Testis (tissue), 3 donors: Measurements from ENCODE around the gene EXOC4. TPM values are rescaled to one million over a fixed set of nuclear protein-coding genes. Genes with fewer than 3 reads are reported as not detected.

Experiments
- DNase-seq: peaks from one replicate; pipeline ENCODE4 v3.0.0-alpha.2; 2019
- H3K27ac ChIP-seq, 2 donors: fragments of 200-600 bp; sonication (generic); one replicate each; pipeline ENCODE4 v1.5.1; 2019
- H3K27me3 ChIP-seq: fragments of 200-600 bp; sonication (generic); one replicate; pipeline ENCODE4 v1.5.1; 2019
- H3K36me3 ChIP-seq: fragments of 200-600 bp; sonication (generic); one replicate; pipeline ENCODE4 v1.5.1; 2017; ENCODE audit warnings: low read depth; ENCODE audit errors: missing control alignments
- H3K4me1 ChIP-seq: fragments of 200-600 bp; sonication (generic); one replicate; pipeline ENCODE4 v1.5.1; 2019
- H3K4me3 ChIP-seq, 2 donors: fragments of 200-600 bp; sonication (generic); one replicate each; pipeline ENCODE4 v1.5.1; 2017 to 2019
- H3K9me3 ChIP-seq: fragments of 200-600 bp; sonication (generic); one replicate; pipeline ENCODE4 v1.5.1; 2017
- POLR2A ChIP-seq: fragments of 450-650 bp; IDR thresholded peaks from one replicate; pipeline ENCODE4 v1.6.1; 2017; ENCODE audit warnings: antibody characterized with exemption, mild to moderate bottlenecking, moderate library complexity
- WGBS, 2 donors: methylation state at CpG; one replicate each; pipeline ENCODE4 v1.1.5; 2018; 5-methylcytosine and 5-hydroxymethylcytosine counted together
- intact Hi-C: fragments of 100-400 bp; cut with DNase I; formaldehyde crosslinking; loops from one replicate; pipeline ENCODE4 v1.15.1; 2023; ENCODE audit warnings: low total_unique reads
- polyA plus RNA-seq: library from polyadenylated mRNA; stranded (reverse); fragments of 350-450 nt; fragmentation: Illumina TruSeq; extraction: RNeasy Lipid Tissue Mini Kit (QIAGEN cat#74804); gene quantifications from one replicate; pipeline ENCODE4 v1.2.3, GENCODE V29; 2014; ENCODE audit warnings: low read depth, low replicate concordance; ENCODE audit not compliant: insufficient read depth
- total RNA-seq, 2 donors: library from RNA; depleted of rRNA; stranded (reverse); fragments of >200 nt; gene quantifications; one replicate each; pipeline ENCODE4 v1.2.3, GENCODE V29; 2016
- TF ChIP-seq, protein P1 (sequence below), 3 experiments: fragments of 450-650 bp in 2 of 3; fragments of 200-600 bp in 1 of 3; sonication (generic) in 1 of 3; IDR thresholded peaks; one replicate each; pipeline ENCODE4 v1.5.1; 2016 to 2019; ENCODE audit warnings: antibody characterized with exemption in 3 of 3, mild to moderate bottlenecking in 2 of 3, moderate library complexity in 1 of 3

Gene EXOC4
- total and polyA plus RNA-seq, 3 donors from 2014 or later, result 47.4 to 169 (median 142) TPM

DNA sequence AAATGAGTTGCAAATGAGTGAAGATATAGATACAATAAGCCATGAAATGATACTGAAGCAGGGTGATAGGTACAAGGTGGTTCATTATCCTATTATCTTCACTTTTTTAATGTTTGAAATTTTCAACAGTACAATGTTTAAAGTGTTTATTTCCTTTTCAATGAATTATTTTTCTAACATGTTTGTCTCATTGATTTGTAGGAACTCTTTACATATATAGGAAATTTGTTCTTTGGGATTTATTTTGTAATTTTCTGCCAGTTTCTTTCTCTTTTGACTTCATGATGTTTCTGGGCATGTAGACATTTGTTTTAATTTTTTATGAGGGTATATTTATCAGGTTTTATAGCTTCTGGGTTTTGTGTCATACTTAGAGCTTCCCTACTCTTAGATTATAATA lies 108.9 kb downstream of the EXOC4 start:
- no peak for DNase-seq
- intact Hi-C loops, result no loop called here
- H3K4me3 ChIP-seq, result no peak overlapping the region
- H3K27me3 ChIP-seq, result no peaks in the 10 kb centered on the region
- H3K9me3 ChIP-seq, result no peaks in the 10 kb centered on the region
- H3K27ac ChIP-seq, result no peak overlapping the region
- TF ChIP-seq, protein P1, sequence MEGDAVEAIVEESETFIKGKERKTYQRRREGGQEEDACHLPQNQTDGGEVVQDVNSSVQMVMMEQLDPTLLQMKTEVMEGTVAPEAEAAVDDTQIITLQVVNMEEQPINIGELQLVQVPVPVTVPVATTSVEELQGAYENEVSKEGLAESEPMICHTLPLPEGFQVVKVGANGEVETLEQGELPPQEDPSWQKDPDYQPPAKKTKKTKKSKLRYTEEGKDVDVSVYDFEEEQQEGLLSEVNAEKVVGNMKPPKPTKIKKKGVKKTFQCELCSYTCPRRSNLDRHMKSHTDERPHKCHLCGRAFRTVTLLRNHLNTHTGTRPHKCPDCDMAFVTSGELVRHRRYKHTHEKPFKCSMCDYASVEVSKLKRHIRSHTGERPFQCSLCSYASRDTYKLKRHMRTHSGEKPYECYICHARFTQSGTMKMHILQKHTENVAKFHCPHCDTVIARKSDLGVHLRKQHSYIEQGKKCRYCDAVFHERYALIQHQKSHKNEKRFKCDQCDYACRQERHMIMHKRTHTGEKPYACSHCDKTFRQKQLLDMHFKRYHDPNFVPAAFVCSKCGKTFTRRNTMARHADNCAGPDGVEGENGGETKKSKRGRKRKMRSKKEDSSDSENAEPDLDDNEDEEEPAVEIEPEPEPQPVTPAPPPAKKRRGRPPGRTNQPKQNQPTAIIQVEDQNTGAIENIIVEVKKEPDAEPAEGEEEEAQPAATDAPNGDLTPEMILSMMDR (IDR thresholded peaks at IDR 0.05), result no peak
- no peak for TF ChIP-seq POLR2A
- H3K4me1 ChIP-seq, result peaks cover 15% of the 10 kb centered on the region
- no peaks in the 10 kb centered on the region for H3K36me3 ChIP-seq

DNA sequence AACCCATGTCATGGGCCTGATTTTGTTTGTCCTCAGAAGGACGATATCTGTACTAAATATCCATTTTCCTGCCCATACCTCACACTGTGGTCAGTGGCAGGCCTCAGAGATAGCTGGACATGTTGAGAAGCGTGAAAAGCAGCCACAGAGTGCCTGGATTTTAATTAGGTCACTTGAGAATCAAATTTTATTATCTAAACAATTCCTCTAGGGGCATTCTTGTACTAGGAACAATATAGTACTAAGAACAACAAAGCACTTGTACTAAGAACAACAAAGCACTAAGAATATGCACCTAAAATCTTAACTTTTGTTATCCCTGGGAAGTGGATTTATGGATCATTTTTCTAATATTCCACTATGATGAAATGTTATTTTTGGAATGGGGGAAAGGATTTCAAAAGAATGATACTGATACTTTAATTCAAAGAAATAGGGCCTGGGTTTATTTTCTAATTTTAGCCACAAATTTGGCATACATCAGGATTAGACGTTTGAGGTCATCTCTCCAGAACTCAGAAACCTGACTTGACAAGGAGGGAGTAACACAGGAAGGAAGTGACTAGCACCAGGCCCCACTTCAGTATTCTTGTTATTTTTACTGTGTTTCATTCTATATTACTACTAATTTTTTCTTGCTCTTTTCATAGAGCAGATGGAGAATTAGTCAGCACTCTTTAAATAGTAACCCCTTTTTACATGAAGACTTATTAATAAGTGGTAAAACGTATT lies 112.2 kb downstream of the EXOC4 start:
- no peaks in the 10 kb centered on the region for H3K36me3 ChIP-seq
- peak overlapping the region; percentile 13 to 60 for H3K27ac ChIP-seq
- H3K4me3 ChIP-seq, result no peak overlapping the region
- peaks cover 25% of the 10 kb centered on the region for H3K4me1 ChIP-seq
- no peak for DNase-seq
- H3K27me3 ChIP-seq, result no peaks in the 10 kb centered on the region
- no peak for TF ChIP-seq POLR2A
- TF ChIP-seq, protein P1 (IDR thresholded peaks at IDR 0.05), result no peak
- H3K9me3 ChIP-seq, result no peaks in the 10 kb centered on the region
- intact Hi-C loops, result no loop called here
- 34 to 44% methylated on average over 4 of the region's 4 CpGs for WGBS, 2 donors

DNA sequence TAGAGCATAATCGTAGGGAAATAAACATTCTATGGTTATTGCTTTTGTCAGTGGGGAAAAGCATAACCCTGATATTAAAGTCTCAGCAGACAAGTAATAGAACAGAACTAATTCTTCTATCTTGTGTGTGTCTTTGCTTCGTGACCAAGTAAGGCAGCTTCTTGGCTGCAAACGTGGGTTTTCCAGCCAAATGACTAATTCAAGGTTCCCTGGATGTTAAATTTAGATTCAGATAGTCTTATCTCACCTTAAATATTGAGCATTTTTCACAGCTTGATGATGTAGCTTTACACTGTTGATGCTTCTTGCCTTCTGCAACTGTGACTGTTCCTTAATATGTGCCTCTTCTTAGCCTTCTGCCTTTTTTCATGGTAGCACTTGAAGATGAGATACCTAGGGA lies 113.0 kb downstream of the EXOC4 start:
- Histone ChIP-seq H3K4me1 (peaks cover 25% of the 10 kb centered on the region), H3K27ac (peak overlapping the region; percentile 13 to 60), H3K4me3 (no peak overlapping the region), H3K27me3 (no peaks in the 10 kb centered on the region), H3K9me3 (no peaks in the 10 kb centered on the region), H3K36me3 (no peaks in the 10 kb centered on the region)
- intact Hi-C loops, result no loop called here
- peak; percentile 68 for DNase-seq
- no peak for TF ChIP-seq POLR2A
- TF ChIP-seq, protein P1 (IDR thresholded peaks at IDR 0.05), result no peak
- 39 to 40% methylated on average over 3 of the region's 3 CpGs for WGBS, 2 donors

DNA sequence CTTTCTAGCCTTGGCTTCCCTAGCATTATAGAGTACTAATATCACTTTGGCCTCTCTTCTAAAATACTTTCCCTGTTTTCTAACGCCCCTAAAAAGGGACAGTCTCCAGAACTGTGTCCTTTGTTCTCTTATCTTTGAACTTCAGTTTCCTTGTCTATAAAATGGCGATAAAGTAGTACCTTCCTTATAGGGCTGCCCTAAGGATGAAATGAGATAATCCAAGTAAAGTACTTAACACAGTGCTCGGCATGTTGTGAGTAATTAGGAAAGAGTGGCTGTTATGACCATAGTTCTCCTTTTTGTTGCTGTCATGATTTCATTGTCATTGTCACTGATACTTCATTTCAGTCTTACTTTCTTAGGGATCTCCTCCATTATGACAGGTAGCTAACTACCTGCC lies 114.7 kb downstream of the EXOC4 start:
- no peak for DNase-seq
- Histone ChIP-seq H3K27ac (peak overlapping the region; percentile 14 to 60), H3K36me3 (no peaks in the 10 kb centered on the region), H3K9me3 (no peaks in the 10 kb centered on the region), H3K4me1 (peaks cover 25% of the 10 kb centered on the region), H3K27me3 (no peaks in the 10 kb centered on the region), H3K4me3 (no peak overlapping the region)
- 41 to 51% methylated on average over 3 of the region's 3 CpGs for WGBS, 2 donors
- TF ChIP-seq, protein P1 (IDR thresholded peaks at IDR 0.05), result no peak
- no peak for TF ChIP-seq POLR2A
- intact Hi-C loops, result no loop called here

DNA sequence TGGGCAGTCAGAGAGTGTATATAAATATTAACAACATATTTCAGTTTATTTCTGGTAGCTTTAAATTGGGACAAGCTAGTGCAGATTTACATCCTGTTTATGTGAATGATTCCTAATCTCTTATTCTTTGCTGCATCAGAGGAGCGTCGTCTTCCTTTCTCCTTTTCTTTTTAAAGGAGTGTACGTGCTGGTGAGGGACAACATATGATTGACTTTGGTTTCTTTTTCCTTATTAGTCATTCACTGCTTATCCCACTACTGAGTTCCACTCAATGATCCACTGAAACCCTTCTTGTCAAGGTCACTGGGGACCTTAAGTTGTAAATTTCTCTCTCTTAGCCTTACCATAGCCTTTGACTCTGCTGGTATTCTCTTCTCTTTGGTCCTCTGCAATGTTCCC lies 116.3 kb downstream of the EXOC4 start:
- H3K9me3 ChIP-seq, result no peaks in the 10 kb centered on the region
- intact Hi-C loops, result no loop called here
- H3K27me3 ChIP-seq, result no peaks in the 10 kb centered on the region
- WGBS, 2 donors, result 58 to 81% methylated on average over 3 of the region's 3 CpGs
- no peak for DNase-seq
- H3K4me1 ChIP-seq, result peaks cover 25% of the 10 kb centered on the region
- peak overlapping the region in 1 of 2 donors; percentile 29 for H3K27ac ChIP-seq
- TF ChIP-seq POLR2A, result no peak
- TF ChIP-seq, protein P1 (IDR thresholded peaks at IDR 0.05), result no peak
- H3K36me3 ChIP-seq, result no peaks in the 10 kb centered on the region
- no peak overlapping the region for H3K4me3 ChIP-seq
